Stomach (tissue), 4 donors: ENCODE results near the gene SYVN1.

Experiments used
- CTCF ChIP-seq, 7 experiments: fragments of 450-650 bp in 4 of 7; fragments of 200-600 bp in 3 of 7; sonication (generic) in 3 of 7; IDR thresholded peaks; one replicate each; pipeline ENCODE4 v1.5.1; 2016 to 2019; ENCODE audit warnings: antibody characterized with exemption in 7 of 7, control low read depth in 2 of 7, mild to moderate bottlenecking in 1 of 7
- POLR2AphosphoS5 ChIP-seq, 3 donors: sonication (generic); formaldehyde crosslinking; IDR thresholded peaks; one replicate each; pipeline ENCODE4 v1.6.1; 2016; ENCODE audit warnings: antibody characterized with exemption in 3 of 3

GRCh38 chr11:65121865-65122696, 12.2 kb downstream of the SYVN1 start, which contains the start of the genes FAU and MRPL49:
- TF ChIP-seq CTCF (IDR thresholded peaks at IDR 0.05) (peak in 1 of 7 experiments; percentile 25), POLR2AphosphoS5 (IDR thresholded peaks at IDR 0.05) (peak; percentile 98 to 100 (median 99))
